PC-9 (cell line): ENCODE measurements around the gene GPATCH2L. TPM values are rescaled to one million over a fixed set of nuclear protein-coding genes. Genes with fewer than 3 reads are reported as not detected.

Source experiments
- Bru-seq: library from RNA; stranded (reverse); fragments of 400-500 nt; gene quantifications from one replicate; lab custom pipeline; 2021; lab: Mats Ljungman, UMichigan
- BruChase-seq, 2 experiments: library from RNA; stranded (reverse); fragments of 400-500 nt; gene quantifications; one replicate each; lab custom pipeline; 2021; lab: Mats Ljungman, UMichigan
- BruUV-seq: library from RNA; stranded (reverse); fragments of 400-500 nt; replicated peaks from 2 replicates; lab custom pipeline; 2021; lab: Mats Ljungman, UMichigan
- CTCF ChIA-PET: fragments of 300-600 bp; sonication (Branson Sonifier 250); formaldehyde crosslinking; loops from one replicate; lab custom pipeline; 2022; ENCODE audit warnings: antibody characterized with exemption; lab: Charles Lee
- POLR2A ChIA-PET: fragments of 300-600 bp; sonication (Branson Sonifier 250); formaldehyde crosslinking; loops from one replicate; lab custom pipeline; 2022; ENCODE audit warnings: antibody characterized with exemption; ENCODE audit not compliant: unreplicated experiment; lab: Charles Lee
- DNase-seq, 2 experiments: peaks; one replicate each; pipeline versions ENCODE4 v3.0.0 to v3.0.0-alpha.2; 2015 to 2022; ENCODE audit warnings: mixed read lengths in 1 of 2
- H2AFZ ChIP-seq: fragments of 200-600 bp; sonication (generic); 2 replicates; pipeline ENCODE4 v1.8.1; 2017; ENCODE audit warnings: antibody characterized with exemption
- H3F3A ChIP-seq: fragments of 200-600 bp; sonication (generic); 2 replicates; pipeline ENCODE4 v1.8.1; 2017; ENCODE audit warnings: antibody characterized with exemption, mild to moderate bottlenecking, low read depth; ENCODE audit not compliant: insufficient read depth
- H3K27ac ChIP-seq: fragments of 200-600 bp; sonication (generic); 2 replicates; pipeline ENCODE4 v1.6.1; 2016; ENCODE audit warnings: mixed run types
- H3K27me3 ChIP-seq: fragments of 200-600 bp; sonication (generic); 2 replicates; pipeline ENCODE4 v1.6.1; 2016; ENCODE audit warnings: low read depth, mixed run types; ENCODE audit not compliant: insufficient read depth
- H3K36me3 ChIP-seq: fragments of 200-600 bp; sonication (generic); 2 replicates; pipeline ENCODE4 v1.6.1; 2016; ENCODE audit warnings: low read depth, mixed run types
- H3K4me1 ChIP-seq: fragments of 200-600 bp; sonication (generic); replicated peaks from 2 replicates; pipeline ENCODE4 v1.6.1; 2016; ENCODE audit warnings: mixed run types; ENCODE audit not compliant: insufficient read depth
- H3K4me2 ChIP-seq: fragments of 200-600 bp; sonication (generic); 2 replicates; pipeline ENCODE4 v1.6.1; 2017; ENCODE audit warnings: mixed run types
- H3K4me3 ChIP-seq: fragments of 200-600 bp; sonication (generic); 2 replicates; pipeline ENCODE4 v1.6.1; 2016; ENCODE audit warnings: mixed run types
- H3K79me2 ChIP-seq: fragments of 200-600 bp; sonication (generic); 2 replicates; pipeline ENCODE4 v1.6.1; 2017; ENCODE audit warnings: low read depth, mixed run types
- H3K9me2 ChIP-seq: fragments of 200-600 bp; sonication (generic); 2 replicates; pipeline ENCODE4 v1.8.1; 2017; ENCODE audit warnings: mild to moderate bottlenecking; ENCODE audit not compliant: insufficient read depth
- H3K9me3 ChIP-seq: fragments of 200-600 bp; sonication (generic); 2 replicates; pipeline ENCODE4 v1.8.1; 2016; ENCODE audit warnings: low read depth; ENCODE audit not compliant: insufficient read depth
- H4K20me1 ChIP-seq: fragments of 200-600 bp; sonication (generic); 2 replicates; pipeline ENCODE4 v1.8.1; 2017; ENCODE audit not compliant: insufficient read depth
- EZH2 ChIP-seq: fragments of 200-600 bp; sonication (generic); IDR thresholded peaks from 2 replicates; pipeline ENCODE4 v1.8.0; 2017; ENCODE audit warnings: antibody characterized with exemption, low read depth
- intact Hi-C: fragments of 100-400 bp; cut with micrococcal nuclease; formaldehyde crosslinking; loops from one replicate; pipeline ENCODE4 v1.10.0; 2022; ENCODE audit not compliant: unreplicated experiment
- long read RNA-seq: library from polyadenylated mRNA; stranded (forward); transcript quantifications from one replicate; pipeline ENCODE4 v2.0.0, GENCODE V29; 2022
- total RNA-seq: library from RNA; stranded (reverse); gene quantifications from 2 replicates; pipeline ENCODE4 v1.2.3, GENCODE V29; 2021
- TF ChIP-seq, protein P1 (sequence below): fragments of 200-600 bp; sonication (generic); conservative IDR thresholded peaks from 2 replicates; pipeline ENCODE4 v1.6.1; 2017; ENCODE audit warnings: mixed run types, antibody characterized with exemption, mild to moderate bottlenecking, moderate library complexity

The GPATCH2L gene
- total RNA-seq (124 and 142 TPM in 2 replicates), Bru-seq, nascent RNA (percentile 97 among the genes with signal in this experiment), BruChase-seq, experiment 1, labeled RNA remaining after a 2-hour chase (percentile 98 among the genes with signal in this experiment), BruChase-seq, experiment 2, labeled RNA remaining after a 6-hour chase (percentile 93 among the genes with signal in this experiment)
- long read RNA-seq, full-length matches to known transcripts = 8 of 80 reads
- long read RNA-seq, partial matches to known transcripts = 28 of 80 reads
- long read RNA-seq, other reads (novel, unspliced or antisense) = 44 of 80 reads

DNA sequence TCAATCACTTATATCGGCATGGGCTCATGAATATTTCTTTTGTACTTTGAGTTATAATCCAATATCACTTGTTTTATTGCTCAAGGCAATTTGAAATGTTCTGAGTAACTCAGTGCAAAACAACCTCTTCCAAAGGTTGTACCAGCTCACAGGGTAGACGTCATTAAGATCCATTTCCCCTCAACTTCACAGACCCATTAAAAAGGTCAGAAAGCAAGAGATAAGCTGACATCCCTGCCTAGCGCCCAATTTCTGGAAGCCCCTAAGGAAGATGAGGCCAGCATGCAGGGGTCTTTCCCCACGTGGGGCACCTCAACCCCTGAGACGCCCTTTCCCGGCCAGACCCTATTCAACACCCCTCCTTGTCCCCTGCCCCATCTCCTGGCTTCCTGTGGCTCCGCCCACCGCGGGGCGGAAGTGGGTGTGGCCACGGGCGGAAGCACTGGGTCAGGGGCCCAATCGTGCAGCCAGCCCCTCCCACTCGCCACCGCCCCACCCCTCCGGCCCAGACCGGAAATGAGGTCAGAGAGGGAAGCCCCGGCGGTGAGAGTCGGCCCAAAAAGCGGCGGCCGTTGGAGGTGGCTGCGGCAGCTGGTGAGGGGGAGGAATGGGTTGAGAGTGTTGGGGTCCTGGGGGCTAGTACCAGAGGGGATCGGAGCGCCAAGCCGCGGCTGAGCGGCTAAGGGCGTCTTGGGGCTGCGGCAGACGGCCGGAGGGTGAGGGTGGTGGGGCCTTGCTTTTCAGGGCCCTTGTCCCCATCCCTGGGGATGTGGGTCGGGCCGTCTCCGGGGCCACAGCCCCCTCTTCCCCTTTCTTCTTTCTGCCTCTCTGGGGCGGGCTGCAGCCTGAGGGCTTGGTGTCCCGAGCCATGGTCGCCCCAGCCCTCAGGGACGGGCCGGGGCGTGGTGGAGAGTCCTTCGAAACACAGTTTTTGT is at the start of gene GPATCH2L:
Gene GPATCH2L, plus strand, starts transcription at position 525 of the 935 bp plus-strand sequence. CDS start 2,442 bp downstream, outside the sequence.
- H2AFZ ChIP-seq = peak within 1 kb of the TSS; percentile 94
- H3F3A ChIP-seq = no peaks in the 10 kb centered on the region
- TSS peak; percentile 90 for BruUV-seq
- peak; percentile 84 to 99 for DNase-seq
- intact Hi-C loops = loop anchor here (5.0 kb wide), 1 partner anchor 574 kb away; the partner anchor contains the start of gene FLVCR2
- no peaks in the 10 kb centered on the region for H3K9me3 ChIP-seq
- peaks cover 41% of the 10 kb centered on the region for H3K27me3 ChIP-seq
- peaks cover 23% of the 10 kb centered on the region for H3K36me3 ChIP-seq
- peaks cover 48% of the 10 kb centered on the region for H3K79me2 ChIP-seq
- peaks cover 35% of the 10 kb centered on the region for H3K4me1 ChIP-seq
- H3K27ac ChIP-seq = peak within 1 kb of the TSS; percentile 52
- TF ChIP-seq, protein P1, sequence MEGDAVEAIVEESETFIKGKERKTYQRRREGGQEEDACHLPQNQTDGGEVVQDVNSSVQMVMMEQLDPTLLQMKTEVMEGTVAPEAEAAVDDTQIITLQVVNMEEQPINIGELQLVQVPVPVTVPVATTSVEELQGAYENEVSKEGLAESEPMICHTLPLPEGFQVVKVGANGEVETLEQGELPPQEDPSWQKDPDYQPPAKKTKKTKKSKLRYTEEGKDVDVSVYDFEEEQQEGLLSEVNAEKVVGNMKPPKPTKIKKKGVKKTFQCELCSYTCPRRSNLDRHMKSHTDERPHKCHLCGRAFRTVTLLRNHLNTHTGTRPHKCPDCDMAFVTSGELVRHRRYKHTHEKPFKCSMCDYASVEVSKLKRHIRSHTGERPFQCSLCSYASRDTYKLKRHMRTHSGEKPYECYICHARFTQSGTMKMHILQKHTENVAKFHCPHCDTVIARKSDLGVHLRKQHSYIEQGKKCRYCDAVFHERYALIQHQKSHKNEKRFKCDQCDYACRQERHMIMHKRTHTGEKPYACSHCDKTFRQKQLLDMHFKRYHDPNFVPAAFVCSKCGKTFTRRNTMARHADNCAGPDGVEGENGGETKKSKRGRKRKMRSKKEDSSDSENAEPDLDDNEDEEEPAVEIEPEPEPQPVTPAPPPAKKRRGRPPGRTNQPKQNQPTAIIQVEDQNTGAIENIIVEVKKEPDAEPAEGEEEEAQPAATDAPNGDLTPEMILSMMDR = no peak
- TF ChIP-seq EZH2 = no peak
- ChIA-PET CTCF (no interaction called here), POLR2A (interaction anchor here (0.6 to 0.7 kb wide), 3 partner anchors 101 to 1181 kb away, joined by 3 to 4 read pairs (median 3); no protein-coding TSS in a partner anchor)
- peak within 1 kb of the TSS; percentile 84 for H3K4me2 ChIP-seq
- H3K9me2 ChIP-seq = no peaks in the 10 kb centered on the region
- peak within 1 kb of the TSS; percentile 82 for H3K4me3 ChIP-seq
- H4K20me1 ChIP-seq = peaks cover 42% of the 10 kb centered on the region

DNA sequence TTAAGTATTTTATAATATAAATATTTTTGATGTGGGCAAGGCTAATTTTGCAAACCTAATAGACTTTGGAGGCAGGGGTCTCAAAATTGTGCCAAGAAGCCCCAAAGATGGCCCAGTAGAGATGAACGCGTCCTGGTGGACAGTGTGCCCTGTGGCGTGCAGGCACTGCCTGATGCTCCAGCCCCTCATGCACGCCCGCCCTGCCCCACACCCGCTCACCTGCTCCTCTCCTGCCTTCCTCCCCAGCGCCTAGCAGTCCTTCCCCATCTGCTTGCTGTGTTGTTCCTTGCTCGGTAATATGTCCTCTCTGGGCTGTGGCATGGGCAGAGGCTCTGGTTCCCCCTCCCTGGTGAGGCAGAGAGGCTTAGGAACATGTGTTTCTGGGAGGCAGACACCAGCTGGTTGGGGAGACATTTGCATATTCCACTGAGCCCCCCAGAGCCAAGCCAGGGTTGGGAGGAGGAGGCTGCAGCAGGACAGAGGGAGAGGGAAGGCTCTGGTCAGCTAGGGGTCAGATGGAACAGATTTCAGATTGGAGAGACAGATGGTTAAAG is 46.8 kb upstream of the GPATCH2L start:
- H3K9me3 ChIP-seq = no peaks in the 10 kb centered on the region
- no peaks in the 10 kb centered on the region for H3K4me1 ChIP-seq
- ChIA-PET POLR2A (no interaction called here), CTCF (no interaction called here)
- no peaks in the 10 kb centered on the region for H3K36me3 ChIP-seq
- no peaks in the 10 kb centered on the region for H3F3A ChIP-seq
- no peaks in the 10 kb centered on the region for H4K20me1 ChIP-seq
- H3K27me3 ChIP-seq = peaks cover 95% of the 10 kb centered on the region
- H3K79me2 ChIP-seq = no peaks in the 10 kb centered on the region
- H2AFZ ChIP-seq = no peak overlapping the region
- DNase-seq = no peak
- H3K9me2 ChIP-seq = no peaks in the 10 kb centered on the region
- no peak for TF ChIP-seq EZH2
- TF ChIP-seq, protein P1 = no peak
- H3K4me3 ChIP-seq = no peak overlapping the region
- BruUV-seq = no TSS peak
- no peak overlapping the region for H3K27ac ChIP-seq
- intact Hi-C loops = no loop called here
- no peak overlapping the region for H3K4me2 ChIP-seq

- intact Hi-C loops = no loop called here
- no peak overlapping the region for H3K27ac ChIP-seq
These were observed 45.5 kb upstream of the GPATCH2L start for GRCh38 chr14:76106188-76106587.

More at GRCh38 chr14:76106188-76106587, 45.5 kb upstream of the GPATCH2L start:
- H2AFZ ChIP-seq = no peak overlapping the region
- no peaks in the 10 kb centered on the region for H3K79me2 ChIP-seq
- H3K4me2 ChIP-seq = no peak overlapping the region
- TF ChIP-seq EZH2 = no peak
- TF ChIP-seq, protein P1 = no peak
- no peaks in the 10 kb centered on the region for H4K20me1 ChIP-seq
- no peaks in the 10 kb centered on the region for H3K4me1 ChIP-seq
- H3K36me3 ChIP-seq = no peaks in the 10 kb centered on the region
- no peaks in the 10 kb centered on the region for H3F3A ChIP-seq
- no peaks in the 10 kb centered on the region for H3K9me2 ChIP-seq
- no peak for DNase-seq
- CTCF ChIA-PET = no interaction called here
- H3K9me3 ChIP-seq = no peaks in the 10 kb centered on the region
- no peak overlapping the region for H3K4me3 ChIP-seq
- BruUV-seq = no TSS peak
- peaks cover 95% of the 10 kb centered on the region for H3K27me3 ChIP-seq
- POLR2A ChIA-PET = no interaction called here
